GM23338 (cell line): ENCODE measurements around the gene GLT6D1. TPM values are rescaled to one million over a fixed set of nuclear protein-coding genes. Genes with fewer than 3 reads are reported as not detected.

Experiments
- ATAC-seq: fragments of 200-7000 bp; cut with Tn5 transposase; 3 replicates; pipeline ENCODE4 v1.9.1; 2020
- DNase-seq: peaks from one replicate; pipeline ENCODE4 v3.0.0-alpha.2; 2015; ENCODE audit warnings: low spot score
- H2AFZ ChIP-seq: fragments of 200-600 bp; sonication (generic); 2 replicates; pipeline ENCODE4 v1.8.0; 2016; ENCODE audit warnings: antibody characterized with exemption, mild to moderate bottlenecking, moderate library complexity
- H3F3A ChIP-seq: fragments of 200-600 bp; sonication (generic); replicated peaks from 2 replicates; pipeline ENCODE4 v1.8.0; 2017; ENCODE audit warnings: antibody characterized with exemption, mixed run types, low read depth
- H3K27ac ChIP-seq: fragments of 200-600 bp; sonication (generic); 2 replicates; pipeline ENCODE4 v1.6.1; 2016; ENCODE audit warnings: low read depth
- H3K27me3 ChIP-seq: fragments of 200-600 bp; sonication (generic); 2 replicates; pipeline ENCODE4 v1.8.0; 2016; ENCODE audit warnings: mild to moderate bottlenecking, mixed run types, moderate library complexity; ENCODE audit not compliant: insufficient read depth
- H3K36me3 ChIP-seq: fragments of 200-600 bp; sonication (generic); 2 replicates; pipeline ENCODE4 v1.8.0; 2016; ENCODE audit warnings: mild to moderate bottlenecking; ENCODE audit not compliant: insufficient read depth
- H3K4me1 ChIP-seq: fragments of 200-600 bp; sonication (generic); 2 replicates; pipeline ENCODE4 v1.8.0; 2016; ENCODE audit warnings: mild to moderate bottlenecking, moderate library complexity; ENCODE audit not compliant: insufficient read depth
- H3K4me2 ChIP-seq: fragments of 200-600 bp; sonication (generic); 2 replicates; pipeline ENCODE4 v1.7.1; 2017; ENCODE audit warnings: mixed run types
- H3K4me3 ChIP-seq: fragments of 200-600 bp; sonication (generic); 2 replicates; pipeline ENCODE4 v1.6.1; 2016; ENCODE audit warnings: mixed run types
- H3K79me2 ChIP-seq: fragments of 200-600 bp; sonication (generic); replicated peaks from 2 replicates; pipeline ENCODE4 v1.8.0; 2017; ENCODE audit warnings: mild to moderate bottlenecking; ENCODE audit not compliant: insufficient read depth
- H3K9me2 ChIP-seq: fragments of 200-600 bp; sonication (generic); 2 replicates; pipeline ENCODE4 v1.8.0; 2017; ENCODE audit not compliant: insufficient read depth
- H4K20me1 ChIP-seq: fragments of 200-600 bp; sonication (generic); replicated peaks from 2 replicates; pipeline ENCODE4 v1.8.0; 2017; ENCODE audit warnings: mild to moderate bottlenecking; ENCODE audit not compliant: insufficient read depth
- H3K27ac Mint-ChIP-seq: 2 replicates; pipeline ENCODE4 v1.8.0; 2020; ENCODE audit warnings: inconsistent platforms, mild to moderate bottlenecking, moderate library complexity, mixed read lengths
- H3K27me3 Mint-ChIP-seq: 3 replicates; pipeline ENCODE4 v1.8.0; 2022; ENCODE audit warnings: low read depth, mild to moderate bottlenecking, moderate library complexity, mixed read lengths, inconsistent platforms; ENCODE audit not compliant: insufficient read depth, poor library complexity
- H3K36me3 Mint-ChIP-seq: 3 replicates; pipeline ENCODE4 v1.8.0; 2021; ENCODE audit warnings: low read depth, mild to moderate bottlenecking, inconsistent platforms, moderate library complexity, mixed read lengths
- H3K4me1 Mint-ChIP-seq: 3 replicates; pipeline ENCODE4 v1.8.0; 2020; ENCODE audit warnings: mild to moderate bottlenecking, inconsistent platforms, mixed read lengths
- H3K4me3 Mint-ChIP-seq: 3 replicates; pipeline ENCODE4 v1.8.0; 2021; ENCODE audit warnings: moderate library complexity, mild to moderate bottlenecking, inconsistent platforms, mixed read lengths
- H3K9me3 Mint-ChIP-seq: 3 replicates; pipeline ENCODE4 v1.8.0; 2020; ENCODE audit warnings: moderate library complexity, mild to moderate bottlenecking, inconsistent platforms, mixed read lengths
- CREB1 ChIP-seq: fragments of 250-450 bp; sonication (Bioruptor Pico); IDR thresholded peaks from 2 replicates; pipeline ENCODE4 v1.5.0; 2020; ENCODE audit warnings: low read depth, mild to moderate bottlenecking, moderate library complexity
- EZH2 ChIP-seq: fragments of 200-600 bp; sonication (generic); IDR thresholded peaks from one replicate; pipeline ENCODE4 v1.8.0; 2017; ENCODE audit warnings: antibody characterized with exemption, mild to moderate bottlenecking, low read depth; ENCODE audit not compliant: unreplicated experiment
- EZH2phosphoT487 ChIP-seq: fragments of 200-600 bp; sonication (generic); IDR thresholded peaks from one replicate; pipeline ENCODE4 v1.8.1; 2018; ENCODE audit warnings: antibody characterized with exemption; ENCODE audit not compliant: unreplicated experiment
- JUNB ChIP-seq: IDR thresholded peaks from one replicate; pipeline ENCODE4 v1.6.1; 2016; ENCODE audit warnings: antibody characterized with exemption; ENCODE audit not compliant: unreplicated experiment
- NANOG ChIP-seq: IDR thresholded peaks from 2 replicates; pipeline ENCODE4 v1.6.1; 2016; ENCODE audit warnings: antibody characterized with exemption, borderline replicate concordance
- POLR2AphosphoS5 ChIP-seq: IDR thresholded peaks from 2 replicates; pipeline ENCODE4 v1.6.1; 2016; ENCODE audit warnings: antibody characterized with exemption, low read depth
- STAT1 ChIP-seq: IDR thresholded peaks from one replicate; pipeline ENCODE4 v1.6.1; 2016; ENCODE audit warnings: antibody characterized with exemption; ENCODE audit not compliant: unreplicated experiment
- ZNF114 ChIP-seq: fragments of 250-450 bp; sonication (Bioruptor Pico); IDR thresholded peaks from 2 replicates; pipeline ENCODE4 v1.5.0; 2020; ENCODE audit warnings: mild to moderate bottlenecking, moderate library complexity
- ZNF331 ChIP-seq: fragments of 250-450 bp; sonication (Bioruptor Pico); IDR thresholded peaks from 2 replicates; pipeline ENCODE4 v1.5.0; 2020; ENCODE audit warnings: low read depth, mild to moderate bottlenecking, moderate library complexity
- polyA plus RNA-seq: library from polyadenylated mRNA; unstranded; fragments of >200 nt; fragmentation: Nextera tagmentation; extraction: Ambion mirVana; gene quantifications from 2 replicates; pipeline ENCODE4 v1.2.1, GENCODE V29; 2016
- total RNA-seq: library from RNA; depleted of rRNA; stranded (reverse); fragments of >200 nt; shearing (Covaris generic); gene quantifications from 2 replicates; pipeline ENCODE4 v1.2.3, GENCODE V29; 2014
- TF ChIP-seq, protein P1 (sequence below), 2 experiments: fragments of 200-600 bp in 1 of 2; sonication (generic) in 1 of 2; conservative IDR thresholded peaks; 2 replicates each; pipeline versions ENCODE4 v1.5.1 to v1.6.1; 2016 to 2017; ENCODE audit warnings: antibody characterized with exemption in 2 of 2, low read depth in 2 of 2, mild to moderate bottlenecking in 2 of 2, moderate library complexity in 1 of 2
- TF ChIP-seq, protein P2 (sequence below): fragments of 250-450 bp; sonication (Bioruptor Pico); IDR thresholded peaks from 2 replicates; pipeline ENCODE4 v1.5.0; 2020; ENCODE audit warnings: mild to moderate bottlenecking, moderate library complexity
- TF ChIP-seq, protein P3 (sequence below): IDR thresholded peaks from one replicate; pipeline ENCODE4 v1.6.1; 2018; ENCODE audit warnings: antibody characterized with exemption; ENCODE audit not compliant: unreplicated experiment
- TF ChIP-seq, protein P4 (sequence below): IDR thresholded peaks from 2 replicates; pipeline ENCODE4 v1.6.1; 2016; ENCODE audit warnings: antibody characterized with exemption

The GLT6D1 gene
- total and polyA plus RNA-seq, 2 experiments from 2014 or later: not detected

DNA sequence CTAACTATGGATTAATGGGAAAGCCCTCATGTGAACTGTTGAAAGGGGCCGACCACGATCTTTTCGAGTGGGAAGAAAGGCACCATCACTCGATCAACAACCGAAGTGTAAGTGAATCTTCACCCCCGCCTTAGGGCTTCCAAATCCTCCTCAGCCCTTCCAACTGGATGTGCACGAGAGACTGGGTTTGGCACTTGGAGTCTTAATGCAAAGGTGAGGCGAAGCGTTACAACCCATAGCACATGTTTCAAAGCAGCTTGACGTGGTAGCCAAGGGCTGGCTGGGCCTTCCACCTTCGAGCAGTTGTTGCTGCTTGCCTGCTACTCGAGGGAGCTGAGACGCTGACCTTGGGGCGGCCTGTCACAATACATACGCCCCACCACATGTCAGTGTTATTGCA is 18.1 kb upstream of the GLT6D1 start:
- H3K27ac ChIP-seq: no peak overlapping the region
- H3K27me3 ChIP-seq: no peaks in the 10 kb centered on the region
- H4K20me1 ChIP-seq: no peaks in the 10 kb centered on the region
- Mint-ChIP-seq H3K9me3 (peaks cover 46% of the 10 kb centered on the region), H3K36me3 (peaks cover 27% of the 10 kb centered on the region), H3K27me3 (peaks cover 1% of the 10 kb centered on the region), H3K4me3 (no peak overlapping the region), H3K4me1 (peaks cover 6% of the 10 kb centered on the region), H3K27ac (no peak overlapping the region)
- no peaks in the 10 kb centered on the region for H3F3A ChIP-seq
- DNase-seq (no peak), ATAC-seq (no peak)
- no peak overlapping the region for H2AFZ ChIP-seq
- no peak overlapping the region for H3K4me2 ChIP-seq
- TF ChIP-seq, protein P1, sequence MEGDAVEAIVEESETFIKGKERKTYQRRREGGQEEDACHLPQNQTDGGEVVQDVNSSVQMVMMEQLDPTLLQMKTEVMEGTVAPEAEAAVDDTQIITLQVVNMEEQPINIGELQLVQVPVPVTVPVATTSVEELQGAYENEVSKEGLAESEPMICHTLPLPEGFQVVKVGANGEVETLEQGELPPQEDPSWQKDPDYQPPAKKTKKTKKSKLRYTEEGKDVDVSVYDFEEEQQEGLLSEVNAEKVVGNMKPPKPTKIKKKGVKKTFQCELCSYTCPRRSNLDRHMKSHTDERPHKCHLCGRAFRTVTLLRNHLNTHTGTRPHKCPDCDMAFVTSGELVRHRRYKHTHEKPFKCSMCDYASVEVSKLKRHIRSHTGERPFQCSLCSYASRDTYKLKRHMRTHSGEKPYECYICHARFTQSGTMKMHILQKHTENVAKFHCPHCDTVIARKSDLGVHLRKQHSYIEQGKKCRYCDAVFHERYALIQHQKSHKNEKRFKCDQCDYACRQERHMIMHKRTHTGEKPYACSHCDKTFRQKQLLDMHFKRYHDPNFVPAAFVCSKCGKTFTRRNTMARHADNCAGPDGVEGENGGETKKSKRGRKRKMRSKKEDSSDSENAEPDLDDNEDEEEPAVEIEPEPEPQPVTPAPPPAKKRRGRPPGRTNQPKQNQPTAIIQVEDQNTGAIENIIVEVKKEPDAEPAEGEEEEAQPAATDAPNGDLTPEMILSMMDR (conservative IDR thresholded peaks at IDR 0.05; ENCODE audit: low read depth in 2 of 2): no peak
- TF ChIP-seq NANOG (no peak), JUNB (no peak), POLR2AphosphoS5 (no peak), EZH2phosphoT487 (no peak), STAT1 (no peak), ZNF331 (CRISPR knock-in tag) (no peak), ZNF114 (CRISPR knock-in tag) (no peak), CREB1 (CRISPR knock-in tag) (no peak), EZH2 (no peak)
- TF ChIP-seq, protein P2, sequence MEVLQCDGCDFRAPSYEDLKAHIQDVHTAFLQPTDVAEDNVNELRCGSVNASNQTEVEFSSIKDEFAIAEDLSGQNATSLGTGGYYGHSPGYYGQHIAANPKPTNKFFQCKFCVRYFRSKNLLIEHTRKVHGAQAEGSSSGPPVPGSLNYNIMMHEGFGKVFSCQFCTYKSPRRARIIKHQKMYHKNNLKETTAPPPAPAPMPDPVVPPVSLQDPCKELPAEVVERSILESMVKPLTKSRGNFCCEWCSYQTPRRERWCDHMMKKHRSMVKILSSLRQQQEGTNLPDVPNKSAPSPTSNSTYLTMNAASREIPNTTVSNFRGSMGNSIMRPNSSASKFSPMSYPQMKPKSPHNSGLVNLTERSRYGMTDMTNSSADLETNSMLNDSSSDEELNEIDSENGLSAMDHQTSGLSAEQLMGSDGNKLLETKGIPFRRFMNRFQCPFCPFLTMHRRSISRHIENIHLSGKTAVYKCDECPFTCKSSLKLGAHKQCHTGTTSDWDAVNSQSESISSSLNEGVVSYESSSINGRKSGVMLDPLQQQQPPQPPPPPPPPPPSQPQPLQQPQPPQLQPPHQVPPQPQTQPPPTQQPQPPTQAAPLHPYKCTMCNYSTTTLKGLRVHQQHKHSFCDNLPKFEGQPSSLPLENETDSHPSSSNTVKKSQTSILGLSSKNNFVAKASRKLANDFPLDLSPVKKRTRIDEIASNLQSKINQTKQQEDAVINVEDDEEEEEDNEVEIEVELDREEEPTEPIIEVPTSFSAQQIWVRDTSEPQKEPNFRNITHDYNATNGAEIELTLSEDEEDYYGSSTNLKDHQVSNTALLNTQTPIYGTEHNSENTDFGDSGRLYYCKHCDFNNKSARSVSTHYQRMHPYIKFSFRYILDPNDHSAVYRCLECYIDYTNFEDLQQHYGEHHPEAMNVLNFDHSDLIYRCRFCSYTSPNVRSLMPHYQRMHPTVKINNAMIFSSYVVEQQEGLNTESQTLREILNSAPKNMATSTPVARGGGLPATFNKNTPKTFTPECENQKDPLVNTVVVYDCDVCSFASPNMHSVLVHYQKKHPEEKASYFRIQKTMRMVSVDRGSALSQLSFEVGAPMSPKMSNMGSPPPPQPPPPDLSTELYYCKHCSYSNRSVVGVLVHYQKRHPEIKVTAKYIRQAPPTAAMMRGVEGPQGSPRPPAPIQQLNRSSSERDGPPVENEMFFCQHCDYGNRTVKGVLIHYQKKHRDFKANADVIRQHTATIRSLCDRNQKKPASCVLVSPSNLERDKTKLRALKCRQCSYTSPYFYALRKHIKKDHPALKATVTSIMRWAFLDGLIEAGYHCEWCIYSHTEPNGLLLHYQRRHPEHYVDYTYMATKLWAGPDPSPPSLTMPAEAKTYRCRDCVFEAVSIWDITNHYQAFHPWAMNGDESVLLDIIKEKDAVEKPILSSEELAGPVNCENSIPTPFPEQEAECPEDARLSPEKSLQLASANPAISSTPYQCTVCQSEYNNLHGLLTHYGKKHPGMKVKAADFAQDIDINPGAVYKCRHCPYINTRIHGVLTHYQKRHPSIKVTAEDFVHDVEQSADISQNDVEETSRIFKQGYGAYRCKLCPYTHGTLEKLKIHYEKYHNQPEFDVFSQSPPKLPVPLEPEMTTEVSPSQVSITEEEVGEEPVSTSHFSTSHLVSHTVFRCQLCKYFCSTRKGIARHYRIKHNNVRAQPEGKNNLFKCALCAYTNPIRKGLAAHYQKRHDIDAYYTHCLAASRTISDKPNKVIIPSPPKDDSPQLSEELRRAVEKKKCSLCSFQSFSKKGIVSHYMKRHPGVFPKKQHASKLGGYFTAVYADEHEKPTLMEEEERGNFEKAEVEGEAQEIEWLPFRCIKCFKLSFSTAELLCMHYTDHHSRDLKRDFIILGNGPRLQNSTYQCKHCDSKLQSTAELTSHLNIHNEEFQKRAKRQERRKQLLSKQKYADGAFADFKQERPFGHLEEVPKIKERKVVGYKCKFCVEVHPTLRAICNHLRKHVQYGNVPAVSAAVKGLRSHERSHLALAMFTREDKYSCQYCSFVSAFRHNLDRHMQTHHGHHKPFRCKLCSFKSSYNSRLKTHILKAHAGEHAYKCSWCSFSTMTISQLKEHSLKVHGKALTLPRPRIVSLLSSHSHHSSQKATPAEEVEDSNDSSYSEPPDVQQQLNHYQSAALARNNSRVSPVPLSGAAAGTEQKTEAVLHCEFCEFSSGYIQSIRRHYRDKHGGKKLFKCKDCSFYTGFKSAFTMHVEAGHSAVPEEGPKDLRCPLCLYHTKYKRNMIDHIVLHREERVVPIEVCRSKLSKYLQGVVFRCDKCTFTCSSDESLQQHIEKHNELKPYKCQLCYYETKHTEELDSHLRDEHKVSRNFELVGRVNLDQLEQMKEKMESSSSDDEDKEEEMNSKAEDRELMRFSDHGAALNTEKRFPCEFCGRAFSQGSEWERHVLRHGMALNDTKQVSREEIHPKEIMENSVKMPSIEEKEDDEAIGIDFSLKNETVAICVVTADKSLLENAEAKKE (CRISPR knock-in tag): no peak
- TF ChIP-seq, protein P3, sequence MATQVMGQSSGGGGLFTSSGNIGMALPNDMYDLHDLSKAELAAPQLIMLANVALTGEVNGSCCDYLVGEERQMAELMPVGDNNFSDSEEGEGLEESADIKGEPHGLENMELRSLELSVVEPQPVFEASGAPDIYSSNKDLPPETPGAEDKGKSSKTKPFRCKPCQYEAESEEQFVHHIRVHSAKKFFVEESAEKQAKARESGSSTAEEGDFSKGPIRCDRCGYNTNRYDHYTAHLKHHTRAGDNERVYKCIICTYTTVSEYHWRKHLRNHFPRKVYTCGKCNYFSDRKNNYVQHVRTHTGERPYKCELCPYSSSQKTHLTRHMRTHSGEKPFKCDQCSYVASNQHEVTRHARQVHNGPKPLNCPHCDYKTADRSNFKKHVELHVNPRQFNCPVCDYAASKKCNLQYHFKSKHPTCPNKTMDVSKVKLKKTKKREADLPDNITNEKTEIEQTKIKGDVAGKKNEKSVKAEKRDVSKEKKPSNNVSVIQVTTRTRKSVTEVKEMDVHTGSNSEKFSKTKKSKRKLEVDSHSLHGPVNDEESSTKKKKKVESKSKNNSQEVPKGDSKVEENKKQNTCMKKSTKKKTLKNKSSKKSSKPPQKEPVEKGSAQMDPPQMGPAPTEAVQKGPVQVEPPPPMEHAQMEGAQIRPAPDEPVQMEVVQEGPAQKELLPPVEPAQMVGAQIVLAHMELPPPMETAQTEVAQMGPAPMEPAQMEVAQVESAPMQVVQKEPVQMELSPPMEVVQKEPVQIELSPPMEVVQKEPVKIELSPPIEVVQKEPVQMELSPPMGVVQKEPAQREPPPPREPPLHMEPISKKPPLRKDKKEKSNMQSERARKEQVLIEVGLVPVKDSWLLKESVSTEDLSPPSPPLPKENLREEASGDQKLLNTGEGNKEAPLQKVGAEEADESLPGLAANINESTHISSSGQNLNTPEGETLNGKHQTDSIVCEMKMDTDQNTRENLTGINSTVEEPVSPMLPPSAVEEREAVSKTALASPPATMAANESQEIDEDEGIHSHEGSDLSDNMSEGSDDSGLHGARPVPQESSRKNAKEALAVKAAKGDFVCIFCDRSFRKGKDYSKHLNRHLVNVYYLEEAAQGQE: no peak
- TF ChIP-seq, protein P4, sequence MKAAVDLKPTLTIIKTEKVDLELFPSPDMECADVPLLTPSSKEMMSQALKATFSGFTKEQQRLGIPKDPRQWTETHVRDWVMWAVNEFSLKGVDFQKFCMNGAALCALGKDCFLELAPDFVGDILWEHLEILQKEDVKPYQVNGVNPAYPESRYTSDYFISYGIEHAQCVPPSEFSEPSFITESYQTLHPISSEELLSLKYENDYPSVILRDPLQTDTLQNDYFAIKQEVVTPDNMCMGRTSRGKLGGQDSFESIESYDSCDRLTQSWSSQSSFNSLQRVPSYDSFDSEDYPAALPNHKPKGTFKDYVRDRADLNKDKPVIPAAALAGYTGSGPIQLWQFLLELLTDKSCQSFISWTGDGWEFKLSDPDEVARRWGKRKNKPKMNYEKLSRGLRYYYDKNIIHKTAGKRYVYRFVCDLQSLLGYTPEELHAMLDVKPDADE: no peak
- H3K36me3 ChIP-seq: no peaks in the 10 kb centered on the region; the same call in 1 of the 2 replicates
- H3K4me3 ChIP-seq: no peak overlapping the region
- no peaks in the 10 kb centered on the region for H3K79me2 ChIP-seq
- H3K9me2 ChIP-seq: no peaks in the 10 kb centered on the region
- H3K4me1 ChIP-seq: no peaks in the 10 kb centered on the region; the same call in 1 of the 2 replicates
